H9 (cell line): Measurements from ENCODE around the gene STPG3. TPM values are rescaled to one million over a fixed set of nuclear protein-coding genes. Genes with fewer than 3 reads are reported as not detected.

Source experiments
- DNase-seq: peaks from one replicate; pipeline ENCODE4 v3.0.0-alpha.2; 2017
- H2AFZ ChIP-seq: one replicate; pipeline ENCODE4 v1.6.1; 2013; ENCODE audit warnings: mild to moderate bottlenecking, low read length, control low read depth, moderate library complexity
- H2AK5ac ChIP-seq: 2 replicates; pipeline ENCODE4 v1.6.1; 2013; ENCODE audit warnings: low read length, control low read depth, mixed read lengths; ENCODE audit not compliant: insufficient read length
- H2BK120ac ChIP-seq: one replicate; pipeline ENCODE4 v1.6.1; 2013; ENCODE audit warnings: low read depth, mild to moderate bottlenecking, low read length, control low read depth, inconsistent platforms; ENCODE audit not compliant: poor library complexity, severe bottlenecking
- H2BK12ac ChIP-seq: 2 replicates; pipeline ENCODE4 v1.6.1; 2013; ENCODE audit warnings: low read length, control low read depth, mixed read lengths, low read depth; ENCODE audit not compliant: insufficient read length
- H2BK15ac ChIP-seq: 2 replicates; pipeline ENCODE4 v1.6.1; 2013; ENCODE audit warnings: low read depth, low read length, control low read depth
- H2BK20ac ChIP-seq: one replicate; pipeline ENCODE4 v1.6.1; 2013; ENCODE audit warnings: low read depth, mild to moderate bottlenecking, low read length, control low read depth, inconsistent platforms; ENCODE audit not compliant: poor library complexity, severe bottlenecking
- H2BK5ac ChIP-seq: 2 replicates; pipeline ENCODE4 v1.6.1; 2013; ENCODE audit warnings: low read length, control low read depth, mixed read lengths; ENCODE audit not compliant: insufficient read length
- H3K14ac ChIP-seq: 2 replicates; pipeline ENCODE4 v1.6.1; 2013; ENCODE audit warnings: low read length, control low read depth; ENCODE audit not compliant: insufficient read depth
- H3K18ac ChIP-seq: 2 replicates; pipeline ENCODE4 v1.6.1; 2013; ENCODE audit warnings: low read depth, mild to moderate bottlenecking, mixed read lengths, low read length, control low read depth; ENCODE audit not compliant: insufficient read length
- H3K23ac ChIP-seq: 2 replicates; pipeline ENCODE4 v1.6.1; 2013; ENCODE audit warnings: low read length, control low read depth, mixed read lengths, low read depth; ENCODE audit not compliant: insufficient read length
- H3K23me2 ChIP-seq: 2 replicates; pipeline ENCODE4 v1.6.1; 2013; ENCODE audit warnings: low read depth, mild to moderate bottlenecking, mixed read lengths, low read length, control low read depth; ENCODE audit not compliant: insufficient read length, poor library complexity, severe bottlenecking
- H3K27ac ChIP-seq: 2 replicates; pipeline ENCODE4 v1.5.1; 2013; ENCODE audit warnings: low read length, control low read depth, mixed read lengths, low read depth; ENCODE audit not compliant: insufficient read length
- H3K27me3 ChIP-seq: 2 replicates; pipeline ENCODE4 v1.6.1; 2013; ENCODE audit warnings: low read length, control low read depth, inconsistent platforms; ENCODE audit not compliant: insufficient read depth
- H3K4ac ChIP-seq: 2 replicates; pipeline ENCODE4 v1.6.1; 2013; ENCODE audit warnings: low read depth, mild to moderate bottlenecking, control low read depth, inconsistent platforms, low read length, moderate library complexity
- H3K4me1 ChIP-seq: 2 replicates; pipeline ENCODE4 v1.6.1; 2013; ENCODE audit warnings: low read length, control low read depth, inconsistent platforms; ENCODE audit not compliant: insufficient read depth
- H3K4me2 ChIP-seq: 2 replicates; pipeline ENCODE4 v1.6.1; 2013; ENCODE audit warnings: low read length, control low read depth, mixed read lengths; ENCODE audit not compliant: insufficient read length, insufficient read depth
- H3K56ac ChIP-seq: 2 replicates; pipeline ENCODE4 v1.6.1; 2013; ENCODE audit warnings: low read depth, mild to moderate bottlenecking, mixed read lengths, low read length, control low read depth; ENCODE audit not compliant: insufficient read length
- H3K79me1 ChIP-seq: 2 replicates; pipeline ENCODE4 v1.6.1; 2013; ENCODE audit warnings: low read depth, mild to moderate bottlenecking, moderate library complexity, low read length, control low read depth, inconsistent platforms; ENCODE audit not compliant: insufficient read depth, poor library complexity, severe bottlenecking
- H3K79me2 ChIP-seq: 2 replicates; pipeline ENCODE4 v1.6.1; 2013; ENCODE audit warnings: low read length, control low read depth, inconsistent platforms; ENCODE audit not compliant: insufficient read depth
- H3K9ac ChIP-seq: 2 replicates; pipeline ENCODE4 v1.6.1; 2013; ENCODE audit warnings: low read length, control low read depth, mixed read lengths; ENCODE audit not compliant: insufficient read length; ENCODE audit errors: extremely low read depth
- H3K9me3 ChIP-seq: one replicate; pipeline ENCODE4 v1.6.1; 2013; ENCODE audit warnings: low read depth, low read length, inconsistent platforms; ENCODE audit not compliant: control insufficient read depth
- H3T11ph ChIP-seq: one replicate; pipeline ENCODE4 v1.6.1; 2013; ENCODE audit warnings: mild to moderate bottlenecking, low read length, control low read depth, inconsistent platforms
- H4K20me1 ChIP-seq: one replicate; pipeline ENCODE4 v1.6.1; 2013; ENCODE audit not compliant: control insufficient read depth, insufficient read length, insufficient read depth
- H4K5ac ChIP-seq: 2 replicates; pipeline ENCODE4 v1.6.1; 2013; ENCODE audit warnings: low read depth, mild to moderate bottlenecking, mixed read lengths, low read length, control low read depth; ENCODE audit not compliant: insufficient read length
- H4K8ac ChIP-seq: replicated peaks from 2 replicates; pipeline ENCODE4 v1.6.1; 2013; ENCODE audit warnings: low read length, control low read depth, mixed read lengths, low read depth; ENCODE audit not compliant: insufficient read length
- H4K91ac ChIP-seq: 2 replicates; pipeline ENCODE4 v1.6.1; 2013; ENCODE audit warnings: low read depth, mild to moderate bottlenecking, moderate library complexity, mixed read lengths, low read length, control low read depth; ENCODE audit not compliant: insufficient read length
- H3K27ac Mint-ChIP-seq, 3 experiments: 2 replicates in 2 of 3; 3 replicates in 1 of 3; pipeline ENCODE4 v1.8.0; 2020 to 2021; ENCODE audit warnings: mixed read lengths in 3 of 3, mild to moderate bottlenecking in 1 of 3, moderate library complexity in 1 of 3
- H3K27me3 Mint-ChIP-seq: 2 replicates; pipeline ENCODE4 v1.8.0; 2021; ENCODE audit warnings: low read depth, mild to moderate bottlenecking, moderate library complexity, mixed read lengths
- H3K36me3 Mint-ChIP-seq, 3 experiments: 2 replicates in 2 of 3; 3 replicates in 1 of 3; pipeline ENCODE4 v1.8.0; 2020 to 2021; ENCODE audit warnings: low read depth in 3 of 3, mixed read lengths in 3 of 3; ENCODE audit not compliant: insufficient read depth in 1 of 3
- H3K4me1 Mint-ChIP-seq, 2 experiments: 2 replicates each; pipeline ENCODE4 v1.8.0; 2020; ENCODE audit warnings: mixed read lengths in 2 of 2
- H3K4me3 Mint-ChIP-seq, 2 experiments: 2 replicates in 1 of 2; 3 replicates in 1 of 2; pipeline ENCODE4 v1.8.0; 2020 to 2021; ENCODE audit warnings: mild to moderate bottlenecking in 2 of 2, mixed read lengths in 2 of 2, moderate library complexity in 1 of 2
- H3K9me3 Mint-ChIP-seq, 2 experiments: 2 replicates in 1 of 2; 3 replicates in 1 of 2; pipeline ENCODE4 v1.8.0; 2020; ENCODE audit warnings: mild to moderate bottlenecking in 2 of 2, mixed read lengths in 2 of 2, moderate library complexity in 1 of 2
- WGBS: extraction: QIAGEN DNeasy Blood & Tissue Kit; methylation state at CpG from one replicate; pipeline ENCODE4 v1.1.7; 2013; ENCODE audit warnings: missing lambda C conversion rate, low lambda C conversion rate, mixed read lengths; ENCODE audit not compliant: insufficient read length; ENCODE audit errors: extremely low coverage; 5-methylcytosine and 5-hydroxymethylcytosine counted together
- total RNA-seq: library from RNA; stranded (reverse); gene quantifications from 2 replicates; pipeline ENCODE4 v1.2.1, GENCODE V29; 2021
- TF ChIP-seq, protein P1 (sequence below): fragments of 200-600 bp; sonication (generic); conservative IDR thresholded peaks from 3 replicates; pipeline ENCODE4 v1.8.0; 2021; ENCODE audit warnings: antibody characterized with exemption, mild to moderate bottlenecking

STPG3 gene
- total RNA-seq, 1 experiment from 2014 or later, result not detected

DNA sequence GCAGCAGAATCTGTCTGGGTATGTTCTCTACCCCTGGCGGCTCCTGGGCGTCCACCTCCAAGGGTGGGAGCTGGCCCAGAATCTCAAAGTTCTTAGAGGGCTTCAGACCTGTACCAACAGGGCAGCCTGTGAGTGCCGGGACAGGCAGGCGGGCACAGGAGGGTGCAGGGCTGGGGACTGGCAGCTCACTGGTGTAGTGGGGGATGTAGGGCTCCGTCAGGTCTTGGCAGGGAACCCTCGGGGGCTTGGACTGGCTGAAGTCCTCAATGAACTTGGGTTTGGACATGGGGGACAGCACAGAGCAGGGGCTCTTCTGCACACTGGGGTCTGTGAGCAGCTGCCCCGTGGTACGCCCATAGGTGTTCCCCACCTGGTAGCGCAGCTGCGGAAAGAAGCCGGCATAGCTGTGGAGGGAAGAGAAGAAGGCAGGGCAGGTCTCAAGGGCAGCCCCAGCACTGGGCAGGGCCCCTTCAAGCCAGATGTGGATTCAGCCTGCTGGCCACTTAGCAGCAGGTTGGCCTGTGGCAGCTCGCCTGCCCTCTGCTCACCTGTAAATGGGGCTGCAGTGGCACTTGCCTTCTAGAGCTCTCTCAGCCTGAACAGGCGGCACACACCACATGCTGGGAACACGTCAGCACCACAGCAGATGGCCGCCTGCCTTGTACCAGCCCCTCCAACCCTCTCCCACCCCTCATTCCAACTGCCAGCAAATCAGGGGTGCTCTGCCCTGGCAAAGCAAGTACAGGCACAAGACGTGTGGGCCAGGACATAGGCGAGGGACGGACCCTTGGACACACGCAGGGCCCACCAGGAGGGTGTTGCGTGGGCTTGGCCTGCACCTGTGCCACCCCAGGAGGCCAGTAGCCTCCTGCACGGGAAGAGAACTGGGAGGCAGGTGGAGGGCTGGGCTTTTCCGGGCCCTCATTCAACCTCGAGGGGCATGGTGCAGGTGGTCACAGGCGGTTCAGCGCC lies 5.3 kb upstream of the STPG3 start:
- Histone ChIP-seq H2BK12ac (no peak overlapping the region), H3K4me2 (no peak overlapping the region), H3K4ac (no peak overlapping the region), H3K9ac (no peak overlapping the region), H3K4me1 (no peaks in the 10 kb centered on the region; the same call in 1 of the 2 replicates), H2AK5ac (no peak overlapping the region), H4K20me1 (peaks cover 3% of the 10 kb centered on the region), H3K27ac (no peak overlapping the region), H3K27me3 (no peaks in the 10 kb centered on the region), H3K79me2 (no peaks in the 10 kb centered on the region), H3K23me2 (peaks cover 12% of the 10 kb centered on the region), H3T11ph (no peak overlapping the region), H3K14ac (no peak overlapping the region; the same call in 1 of the 2 replicates), H3K56ac (no peak overlapping the region), H3K9me3 (no peaks in the 10 kb centered on the region), H4K91ac (no peak overlapping the region), H4K8ac (no peak overlapping the region), H2BK20ac (no peak overlapping the region), H2BK5ac (no peak overlapping the region), H4K5ac (no peak overlapping the region), H2BK120ac (no peak overlapping the region), H3K18ac (no peak overlapping the region), H3K79me1 (no peaks in the 10 kb centered on the region), H2BK15ac (no peak overlapping the region), H2AFZ (no peak overlapping the region), H3K23ac (no peak overlapping the region)
- Mint-ChIP-seq H3K27me3 (peaks cover 40% of the 10 kb centered on the region), H3K36me3 (peaks cover 19 to 26% (median 19%) of the 10 kb centered on the region in 3 experiments), H3K27ac (no peak overlapping the region), H3K4me1 (peaks cover 17 to 25% of the 10 kb centered on the region in 2 experiments), H3K4me3 (no peak overlapping the region; a peak in 1 of 5 replicates), H3K9me3 (no peaks in the 10 kb centered on the region; a peak in 2 of 5 replicates)
- no CpG with 5 or more reads among the region's 25 CpGs for WGBS
- no peak for DNase-seq
- TF ChIP-seq, protein P1, sequence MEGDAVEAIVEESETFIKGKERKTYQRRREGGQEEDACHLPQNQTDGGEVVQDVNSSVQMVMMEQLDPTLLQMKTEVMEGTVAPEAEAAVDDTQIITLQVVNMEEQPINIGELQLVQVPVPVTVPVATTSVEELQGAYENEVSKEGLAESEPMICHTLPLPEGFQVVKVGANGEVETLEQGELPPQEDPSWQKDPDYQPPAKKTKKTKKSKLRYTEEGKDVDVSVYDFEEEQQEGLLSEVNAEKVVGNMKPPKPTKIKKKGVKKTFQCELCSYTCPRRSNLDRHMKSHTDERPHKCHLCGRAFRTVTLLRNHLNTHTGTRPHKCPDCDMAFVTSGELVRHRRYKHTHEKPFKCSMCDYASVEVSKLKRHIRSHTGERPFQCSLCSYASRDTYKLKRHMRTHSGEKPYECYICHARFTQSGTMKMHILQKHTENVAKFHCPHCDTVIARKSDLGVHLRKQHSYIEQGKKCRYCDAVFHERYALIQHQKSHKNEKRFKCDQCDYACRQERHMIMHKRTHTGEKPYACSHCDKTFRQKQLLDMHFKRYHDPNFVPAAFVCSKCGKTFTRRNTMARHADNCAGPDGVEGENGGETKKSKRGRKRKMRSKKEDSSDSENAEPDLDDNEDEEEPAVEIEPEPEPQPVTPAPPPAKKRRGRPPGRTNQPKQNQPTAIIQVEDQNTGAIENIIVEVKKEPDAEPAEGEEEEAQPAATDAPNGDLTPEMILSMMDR, result no peak
